ENCODE data around the gene F11R. TPM values are rescaled to one million over a fixed set of nuclear protein-coding genes. Genes with fewer than 3 reads are reported as not detected.
"Not testable (repeated sequence)": the region's sequence is repeated elsewhere in the genome, so short reads cannot be mapped to it uniquely, and the experiment has no call there.

F11R gene
- total RNA-seq, 1 experiment from 2014 or later = 1.4 TPM

GRCh38 chr1:161044535-161044907 lies 23.6 kb upstream of the F11R start:
- no peak for DNase-seq (ENCODE audit: low read depth)

DNA sequence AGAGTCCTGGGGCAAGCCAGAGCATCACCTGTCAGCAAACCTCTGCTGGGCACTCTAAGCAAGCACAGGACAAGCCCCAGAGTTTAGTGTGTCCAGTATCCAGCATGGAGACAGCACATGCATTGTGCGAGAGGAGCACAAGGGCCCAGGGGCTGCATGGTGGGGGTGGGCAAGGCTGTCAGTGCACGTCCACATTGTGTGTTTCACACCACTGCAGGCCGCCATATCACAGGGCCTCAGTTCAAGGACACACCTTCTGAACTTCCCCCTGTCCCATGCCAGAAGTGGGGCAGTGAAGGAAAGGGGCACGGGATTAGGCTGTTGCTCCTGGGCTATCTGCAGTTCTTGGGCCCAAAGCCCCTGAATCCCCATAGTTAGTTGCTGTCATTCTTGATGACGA lies 18.6 kb upstream of the F11R start:
- no peak for DNase-seq (ENCODE audit: low read depth)

DNA sequence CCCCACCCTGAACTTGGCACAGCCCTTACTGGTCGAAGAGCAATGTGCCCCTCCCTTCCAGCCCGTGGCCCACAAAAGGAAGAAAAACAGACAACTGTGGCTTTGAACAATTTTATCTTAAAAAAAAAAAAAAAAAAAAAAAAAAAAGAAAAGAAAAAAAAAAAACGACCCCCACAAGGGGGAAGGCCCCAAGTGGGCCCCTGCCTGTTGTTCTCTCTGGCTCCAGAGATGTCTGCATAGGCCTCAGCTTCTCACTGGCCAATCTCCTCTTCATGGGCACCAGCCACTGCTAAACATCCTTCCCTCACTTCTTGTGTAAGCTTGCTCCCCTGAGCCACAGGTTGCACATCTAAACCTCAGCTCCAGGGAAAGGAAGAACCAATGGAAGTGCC lies 18.2 kb upstream of the F11R start:
- DNase-seq (ENCODE audit: low read depth) = no peak

GRCh38 chr1:161038523-161039153 lies 17.7 kb upstream of the F11R start, which contains the start of gene TSTD1:
Gene TSTD1, minus strand, starts transcription at chr1:161038964. Its CDS starts 75 bp downstream, at chr1:161038889.
- DNase-seq (ENCODE audit: low read depth) = peak; percentile 51

DNA sequence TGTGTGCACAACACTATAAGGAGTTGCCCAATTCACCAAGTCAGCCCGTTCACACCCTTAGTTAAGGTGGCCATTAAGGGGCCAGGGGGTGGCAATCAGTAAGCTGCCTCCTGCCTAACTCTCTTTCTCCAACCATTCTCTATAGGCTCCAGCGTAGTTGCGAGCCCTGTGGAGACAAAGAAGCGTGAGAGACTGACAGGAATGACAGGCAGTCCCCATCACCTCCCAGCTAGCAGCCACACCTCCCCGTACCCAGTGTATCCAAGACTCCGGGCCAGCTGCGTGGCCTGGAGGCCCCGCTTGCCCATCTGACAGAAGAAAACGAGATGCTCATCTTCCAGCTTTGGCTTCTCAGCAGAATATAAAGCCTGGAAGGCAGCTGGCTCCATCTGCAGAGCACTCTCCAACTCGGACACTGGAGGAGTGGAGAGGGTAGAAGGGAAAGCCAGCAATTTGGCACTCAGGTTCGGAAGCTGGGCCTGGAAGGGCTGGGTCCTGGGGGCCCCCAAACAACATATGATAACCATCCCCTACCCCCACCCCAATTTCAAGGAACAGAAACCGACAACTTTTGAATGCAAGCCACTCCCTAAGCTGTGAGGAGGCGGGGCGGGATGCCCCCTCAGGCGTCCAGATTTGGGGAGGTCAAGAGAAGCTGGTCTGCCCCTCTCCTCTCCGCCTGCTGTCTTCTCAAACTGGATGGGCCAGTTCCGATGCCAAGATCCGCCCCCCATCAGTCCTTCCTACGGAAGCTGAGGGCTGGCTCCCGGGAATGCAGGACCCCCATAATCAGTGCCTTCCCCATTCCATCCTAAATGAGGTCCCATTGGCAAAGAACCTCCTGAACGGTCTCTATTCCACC lies 16.9 kb upstream of the F11R start:
- no peak for DNase-seq (ENCODE audit: low read depth)

DNA sequence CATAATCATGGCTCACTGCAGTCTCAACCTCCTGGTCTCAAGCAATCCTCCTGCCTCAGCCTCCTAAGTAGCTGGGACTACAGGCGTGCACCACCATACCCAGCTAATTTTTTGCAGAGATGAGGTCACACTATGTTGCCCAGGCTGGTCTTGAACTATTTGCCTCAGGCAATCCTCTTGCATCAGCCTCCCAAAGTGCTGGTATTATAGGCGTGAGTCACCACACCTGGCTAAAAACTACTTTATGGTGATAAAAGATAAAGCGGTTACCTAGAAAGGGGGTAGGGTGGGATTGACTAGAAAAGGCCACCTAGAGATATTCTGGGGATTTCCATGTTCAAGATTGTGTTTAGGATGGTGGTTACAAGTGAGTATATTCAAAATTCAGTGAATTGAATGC lies 12.8 kb upstream of the F11R start:
- no peak for DNase-seq (ENCODE audit: low read depth)

DNA sequence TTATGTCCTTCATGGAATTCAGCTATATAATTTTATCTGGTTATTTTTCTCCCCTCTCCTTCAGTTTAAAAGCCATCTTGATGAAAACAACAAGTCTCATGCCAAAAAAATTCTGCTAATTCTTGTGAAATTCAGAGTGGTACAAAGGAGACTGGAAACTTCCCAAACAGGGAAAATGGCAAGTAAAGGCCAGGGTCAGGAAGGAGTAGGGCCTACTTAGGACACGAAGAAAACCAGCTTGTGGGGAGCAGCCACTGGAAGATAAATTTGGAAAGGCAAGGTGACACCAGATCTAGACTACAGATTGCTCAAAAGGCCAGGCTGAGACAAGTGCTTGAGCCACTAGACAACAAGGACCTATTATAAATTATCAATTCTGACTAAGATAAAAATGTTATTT lies 11.5 kb upstream of the F11R start:
- DNase-seq (ENCODE audit: low read depth) = no peak

DNA sequence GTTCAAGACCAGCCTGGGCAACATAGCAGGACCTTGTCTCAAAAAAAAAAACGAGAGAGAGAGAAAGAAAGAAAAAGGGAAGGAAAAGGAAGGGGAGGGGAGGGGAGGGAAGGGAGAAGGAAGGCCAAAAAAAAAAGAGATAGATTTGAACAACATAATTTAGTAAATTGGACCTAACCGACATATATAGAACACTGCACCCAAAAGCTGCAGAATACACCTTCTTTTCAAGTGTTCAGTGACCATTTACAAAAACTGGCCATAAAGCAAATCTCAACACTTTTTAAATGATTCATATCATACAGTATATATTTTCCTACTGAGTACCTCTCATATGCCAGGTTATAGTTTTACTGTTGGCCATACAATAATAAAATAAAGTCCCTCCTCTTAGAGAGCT lies 10.9 kb upstream of the F11R start:
- DNase-seq (ENCODE audit: low read depth) = no peak

DNA sequence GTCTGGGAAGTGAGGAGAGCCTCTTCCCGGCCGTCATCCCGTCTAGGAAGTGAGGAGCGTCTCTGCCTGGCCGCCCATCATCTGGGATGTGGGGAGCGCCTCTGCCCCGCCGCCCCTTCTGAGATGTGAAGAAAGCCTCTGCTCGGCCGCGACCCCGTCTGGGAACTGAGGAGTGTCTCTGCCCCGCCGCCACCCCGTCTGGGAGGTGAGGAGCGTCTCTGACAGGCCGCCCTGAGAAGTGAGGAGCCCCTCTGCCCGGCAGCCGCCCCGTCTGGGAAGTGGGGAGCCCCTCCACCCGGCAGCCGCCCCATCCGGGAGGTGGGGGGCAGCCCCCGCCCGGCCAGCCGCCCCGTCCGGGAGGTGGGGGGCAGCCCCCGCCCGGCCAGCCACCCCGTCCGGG lies 8.5 kb upstream of the F11R start:
- DNase-seq (ENCODE audit: low read depth) = not testable (repeated sequence)

DNA sequence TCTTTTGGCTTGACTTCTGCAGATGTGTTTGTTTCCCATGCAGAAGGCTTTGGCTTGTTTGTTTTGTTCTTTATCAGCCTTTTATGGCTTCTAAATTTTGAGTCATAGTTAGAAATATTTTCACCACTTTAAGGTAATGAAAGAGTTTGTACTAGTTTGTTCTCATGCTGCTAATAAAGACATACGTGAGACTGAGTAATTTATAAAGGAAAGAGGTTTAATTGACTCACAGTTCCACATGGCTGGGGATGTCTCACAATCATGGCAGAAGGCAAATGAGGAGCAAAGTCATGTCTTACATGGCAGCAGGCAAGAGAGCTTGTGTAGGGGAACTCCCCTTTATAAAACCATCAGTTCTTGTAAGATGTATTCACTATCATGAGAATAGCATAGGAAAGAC lies 6.0 kb upstream of the F11R start:
- DNase-seq (ENCODE audit: low read depth) = not testable (repeated sequence)

DNA sequence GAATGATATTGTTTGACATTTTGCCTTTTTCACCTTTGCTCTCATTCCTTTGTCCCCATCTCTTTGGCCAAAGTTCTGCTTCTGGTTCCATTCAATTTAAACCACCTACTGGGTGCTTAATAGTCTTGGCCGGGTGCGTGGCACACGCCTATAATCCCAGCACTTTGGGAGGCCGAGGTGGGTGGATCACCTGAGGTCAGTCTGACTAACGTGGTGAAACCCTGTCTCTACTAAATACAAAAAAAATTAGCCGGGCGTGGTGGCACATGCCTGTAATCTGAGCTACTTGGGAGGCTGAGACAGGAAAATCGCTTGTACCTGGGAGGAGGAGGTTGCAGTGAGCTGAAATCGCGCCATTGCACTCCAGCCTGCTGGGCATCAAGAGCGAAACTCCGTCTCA lies 1.5 kb upstream of the F11R start:
- not testable (repeated sequence) for DNase-seq (ENCODE audit: low read depth)

DNA sequence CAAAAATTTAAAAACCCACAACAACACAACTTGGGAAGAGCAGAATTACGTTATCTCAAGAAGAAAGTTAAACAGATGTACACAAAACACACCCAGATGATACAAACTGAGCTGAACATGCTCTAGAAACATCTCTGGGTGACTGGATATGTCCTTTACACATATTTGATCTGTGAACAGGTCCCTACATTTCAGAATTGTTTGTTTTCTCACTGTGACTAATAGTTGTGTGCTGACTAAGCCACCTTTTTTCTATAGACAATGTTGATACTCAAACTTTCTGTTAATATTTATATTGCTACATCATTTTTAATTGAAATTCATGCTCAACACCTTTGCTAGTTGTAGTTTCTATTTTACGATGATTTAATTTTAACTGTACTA lies 1.0 kb upstream of the F11R start:
- DNase-seq (ENCODE audit: low read depth) = no peak

DNA sequence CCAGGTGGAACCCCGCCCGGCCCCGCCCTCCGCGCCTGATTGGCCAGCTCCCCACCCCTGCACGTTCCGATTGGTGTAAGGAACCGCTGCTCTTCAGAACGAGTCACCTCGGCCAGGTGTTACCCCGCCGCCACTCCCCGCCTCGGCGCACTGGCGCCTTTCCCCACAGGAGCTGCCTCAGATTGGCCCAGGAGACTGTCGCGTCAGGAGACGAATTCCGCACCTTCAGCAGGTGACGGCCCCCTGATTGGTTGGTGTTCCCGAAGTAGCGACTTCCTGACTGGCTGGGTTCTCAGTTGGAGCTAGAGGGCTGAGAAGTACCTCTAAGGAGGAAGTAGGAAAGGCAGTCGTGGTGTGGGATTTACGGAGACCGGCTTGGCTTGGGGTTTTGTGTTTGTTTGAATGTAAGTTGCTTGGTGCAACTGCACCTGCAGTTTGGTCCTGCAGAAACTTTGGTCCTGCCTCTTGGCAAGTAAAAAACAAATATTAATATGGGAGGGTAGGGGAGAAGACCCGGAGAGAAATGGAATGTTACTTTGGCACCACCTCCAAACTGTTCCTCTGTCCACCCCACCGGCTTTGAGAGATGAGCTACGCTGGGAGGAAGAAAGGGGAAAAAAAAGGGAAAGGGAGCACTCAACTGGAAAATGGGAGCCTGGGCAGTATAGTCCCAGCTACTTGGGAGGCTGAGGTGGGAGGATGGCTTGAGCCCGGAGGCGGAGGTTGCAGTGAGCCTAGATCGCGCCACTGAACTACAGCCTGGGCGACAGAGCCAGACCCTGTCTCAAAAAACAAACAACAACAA lies 415 bp upstream of the F11R start:
- no peak for DNase-seq (ENCODE audit: low read depth)

DNA sequence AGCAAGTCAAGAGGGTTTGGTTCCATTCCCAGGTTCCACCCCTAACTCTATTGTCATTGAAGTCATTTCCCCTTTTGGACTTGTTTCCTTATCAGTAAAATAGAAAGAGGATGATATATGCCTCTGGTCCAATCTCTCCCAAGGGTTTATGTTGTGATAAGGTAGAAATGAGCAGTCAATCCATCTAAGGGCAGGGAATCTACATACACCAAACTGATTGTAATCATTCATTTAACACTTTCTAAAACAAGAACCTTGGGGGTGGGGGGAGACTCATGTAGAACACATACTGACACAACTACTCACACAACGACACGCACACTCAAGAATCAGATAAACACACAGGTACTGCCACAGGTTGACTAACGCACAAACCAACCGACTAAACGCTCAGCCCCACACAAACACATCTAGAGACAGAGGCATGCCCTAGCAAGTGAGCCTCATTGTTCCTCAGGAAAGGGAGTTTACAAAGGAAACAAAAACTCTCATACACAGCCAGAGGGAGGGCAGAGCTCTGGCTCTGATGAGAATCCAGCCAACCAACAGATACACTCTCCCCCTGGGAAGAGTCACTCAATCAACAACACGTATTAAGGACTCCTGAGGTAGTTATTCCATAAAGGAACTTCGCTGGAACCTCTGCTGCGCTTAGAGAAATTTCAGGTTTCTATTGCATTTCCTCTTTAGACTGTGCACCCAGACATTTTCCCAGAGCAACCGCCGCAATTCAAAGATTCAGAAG lies 1.0 kb downstream of the F11R start:
- DNase-seq (ENCODE audit: low read depth) = no peak

- not testable (repeated sequence) for DNase-seq (ENCODE audit: low read depth)
Observed at GRCh38 chr1:161019111-161019660, 1.8 kb downstream of the F11R start.

- DNase-seq (ENCODE audit: low read depth) = no peak
Observed at GRCh38 chr1:161018631-161018930, 2.4 kb downstream of the F11R start.

DNA sequence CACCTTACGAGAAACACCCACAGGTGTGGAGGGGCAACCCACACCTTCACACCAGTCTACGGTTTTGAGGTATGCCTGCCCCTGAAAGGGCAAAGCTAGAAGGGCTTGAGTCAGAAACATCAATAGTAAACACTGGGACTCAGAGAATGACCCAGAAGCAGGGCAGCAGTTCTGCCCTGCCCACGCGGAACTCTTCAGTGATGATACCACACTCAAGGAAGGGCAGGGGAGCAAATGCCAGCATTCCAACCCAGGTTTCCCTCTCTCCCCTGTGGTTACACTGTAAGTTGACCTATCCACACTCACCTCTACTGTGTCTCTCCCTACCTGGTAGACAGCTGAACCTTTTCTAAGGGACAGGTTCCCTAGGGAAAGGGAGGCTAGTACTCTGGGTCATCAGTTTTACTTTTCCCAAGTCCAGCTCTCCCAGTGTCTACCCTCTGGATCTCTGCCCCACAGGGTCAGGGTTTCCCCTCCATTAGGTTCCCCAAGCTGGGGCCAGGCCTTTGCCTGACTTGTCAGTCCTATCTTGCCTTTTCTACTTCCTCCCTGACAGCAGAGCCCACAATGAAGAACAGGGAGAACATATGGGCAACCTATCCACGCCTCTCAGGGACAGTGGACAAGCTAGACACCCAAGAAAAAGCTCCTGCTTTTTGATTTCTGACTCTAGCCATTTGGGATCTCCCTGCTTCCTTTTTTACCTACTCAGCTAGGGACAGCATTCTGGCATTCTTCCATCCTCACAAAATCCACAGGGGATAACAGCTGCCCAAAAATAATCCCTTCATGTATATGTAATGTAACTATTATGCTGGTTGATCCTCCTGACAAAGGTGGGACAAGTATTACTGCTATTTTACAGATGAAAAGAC lies 3.0 kb downstream of the F11R start:
- DNase-seq (ENCODE audit: low read depth) = no peak

- not testable (repeated sequence) for DNase-seq (ENCODE audit: low read depth)
Observed at GRCh38 chr1:161017181-161017580, 3.8 kb downstream of the F11R start.

DNA sequence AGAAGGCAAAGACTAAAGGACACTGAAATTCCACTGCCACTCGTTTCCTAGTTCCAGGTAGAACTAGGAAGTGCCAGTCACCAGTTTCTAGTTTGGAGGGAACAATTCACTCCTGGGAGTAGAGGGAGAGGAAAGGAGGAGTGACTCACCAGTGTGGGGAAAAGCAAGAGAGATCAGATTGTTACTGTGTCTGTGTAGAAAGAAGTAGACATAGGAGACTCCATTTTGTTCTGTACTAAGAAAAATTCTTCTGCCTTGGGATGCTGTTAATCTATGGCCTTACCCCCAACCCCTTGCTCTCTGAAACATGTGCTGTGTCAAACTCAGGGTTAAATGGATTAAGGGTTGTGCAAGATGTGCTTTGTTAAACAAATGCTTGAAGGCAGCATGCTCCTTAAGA lies 4.3 kb downstream of the F11R start:
- DNase-seq (ENCODE audit: low read depth) = peak; percentile 28

GRCh38 chr1:161013488-161014230 lies 7.3 kb downstream of the F11R start:
- peak; percentile 92 for DNase-seq (ENCODE audit: low read depth)
